ENCODE measurements around the gene NDC80.
A peak's percentile ranks its signal among the peaks of the same experiment; 100 is the strongest.
"Not testable (repeated sequence)": the region's sequence is repeated elsewhere in the genome, so short reads cannot be mapped to it uniquely, and the experiment has no call there.

NDC80 gene

DNA sequence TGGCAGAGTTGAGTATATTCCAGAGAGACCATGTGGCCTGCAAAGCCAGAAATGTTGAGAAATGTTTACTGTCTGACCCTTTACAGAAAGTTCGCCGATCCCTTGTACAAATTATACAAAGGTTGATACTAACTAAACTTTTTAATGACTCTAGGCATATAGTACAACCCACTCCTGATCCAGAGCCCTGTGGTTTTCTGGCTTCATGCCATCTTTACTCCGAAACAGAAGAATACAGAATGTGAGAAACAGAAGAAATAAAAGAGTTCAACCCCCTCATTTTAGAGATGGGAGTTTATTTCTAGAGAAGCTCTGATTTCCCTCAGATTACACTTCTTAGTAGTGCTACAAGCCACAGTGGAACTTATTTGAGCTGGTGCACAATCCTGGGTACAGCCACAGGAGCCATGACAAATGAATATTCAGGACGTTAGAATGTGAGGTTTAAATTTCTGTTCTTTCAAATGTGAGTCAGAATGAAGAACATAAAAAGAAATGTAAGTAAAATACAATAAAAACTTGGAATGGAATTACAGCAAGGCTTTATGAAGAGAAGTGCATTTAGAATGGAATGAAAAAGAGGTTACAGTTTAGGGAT, 46.1 kb downstream of the NDC80 start:
- FAIRE-seq: no peak
- DNase-seq (ENCODE audit: insufficient read length, low spot score): no peak

- FAIRE-seq: peak; percentile 51
These were observed 46.7 kb downstream of the NDC80 start for GRCh38 chr18:2618009-2618408.

DNA sequence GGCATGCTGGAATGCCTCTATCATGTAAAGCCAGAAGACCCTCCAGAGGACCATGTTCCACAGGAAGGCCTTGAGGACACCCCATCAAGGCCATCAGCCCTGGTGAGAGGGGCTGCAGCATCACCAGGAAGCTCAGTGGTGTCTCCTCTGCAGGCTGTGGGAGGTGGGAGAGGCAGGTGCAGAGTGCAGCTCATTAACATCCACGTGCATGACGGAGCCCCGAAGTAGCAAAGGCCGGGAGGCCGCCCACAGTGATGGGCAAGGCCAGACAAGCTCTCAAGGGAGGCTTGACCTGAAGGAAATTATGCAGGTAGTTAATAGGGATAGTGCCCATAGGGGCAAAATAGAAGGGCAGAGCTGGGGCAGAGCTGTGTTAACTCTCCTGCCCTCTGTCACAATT, 53.9 kb downstream of the NDC80 start:
- FAIRE-seq: no peak
- no peak for DNase-seq (ENCODE audit: insufficient read length, low spot score)

More at GRCh38 chr18:2618009-2618408, 46.7 kb downstream of the NDC80 start:
- no peak for DNase-seq (ENCODE audit: insufficient read length, low spot score)

GRCh38 chr18:2627821-2628276, 56.5 kb downstream of the NDC80 start:
- no peak for DNase-seq (ENCODE audit: insufficient read length, low spot score)
- no peak for FAIRE-seq

- FAIRE-seq (no peak), DNase-seq (ENCODE audit: insufficient read length, low spot score) (no peak)
These were observed 57.6 kb downstream of the NDC80 start for GRCh38 chr18:2629003-2629402.

DNA sequence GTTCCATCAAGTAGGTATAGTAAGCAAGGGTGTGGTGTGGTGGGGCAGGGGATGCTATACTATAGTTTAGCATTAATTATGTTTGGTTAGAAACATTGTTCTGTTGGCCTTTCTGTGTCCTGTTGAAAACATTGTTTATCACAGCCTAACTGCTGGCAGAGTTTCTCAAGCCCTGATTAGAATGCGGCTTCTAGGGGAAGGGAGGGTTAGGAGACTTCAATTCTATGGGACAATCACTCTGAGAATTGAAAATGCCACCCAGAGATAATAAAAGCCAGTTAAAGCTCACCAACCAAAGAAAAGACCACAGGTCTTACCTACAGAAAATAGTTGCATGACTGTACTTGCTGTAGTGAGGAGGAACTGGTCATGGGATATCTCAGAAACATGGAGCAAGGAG, 64.2 kb downstream of the NDC80 start:
- FAIRE-seq (peak; percentile 45), DNase-seq (ENCODE audit: insufficient read length, low spot score) (no peak)

GRCh38 chr18:2636126-2636631, 64.8 kb downstream of the NDC80 start:
- DNase-seq (ENCODE audit: insufficient read length, low spot score): no peak
- FAIRE-seq: peak; percentile 21

GRCh38 chr18:2641638-2642037, 70.3 kb downstream of the NDC80 start:
- no peak for DNase-seq (ENCODE audit: insufficient read length, low spot score)
- peak; percentile 95 for FAIRE-seq

DNA sequence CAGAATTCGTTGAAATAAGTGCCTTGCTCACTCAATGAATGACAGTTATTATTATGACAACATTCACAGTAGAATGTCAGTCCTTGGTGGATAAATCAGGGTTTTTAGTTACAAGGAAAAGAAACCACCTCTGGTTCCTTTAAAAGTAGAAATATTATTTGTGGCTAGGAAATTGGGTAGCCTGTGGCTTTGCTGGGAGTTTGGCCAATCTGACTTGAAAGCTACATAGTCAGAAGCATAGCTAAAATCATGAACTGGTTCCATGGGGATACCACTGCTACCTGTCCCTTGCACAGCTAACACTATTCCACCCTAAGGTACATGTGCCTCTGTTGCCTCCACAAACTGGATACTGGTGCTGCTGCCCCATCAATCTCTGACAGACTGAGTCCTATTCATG, 71.4 kb downstream of the NDC80 start:
- no peak for DNase-seq (ENCODE audit: insufficient read length, low spot score)
- peak; percentile 80 for FAIRE-seq

DNA sequence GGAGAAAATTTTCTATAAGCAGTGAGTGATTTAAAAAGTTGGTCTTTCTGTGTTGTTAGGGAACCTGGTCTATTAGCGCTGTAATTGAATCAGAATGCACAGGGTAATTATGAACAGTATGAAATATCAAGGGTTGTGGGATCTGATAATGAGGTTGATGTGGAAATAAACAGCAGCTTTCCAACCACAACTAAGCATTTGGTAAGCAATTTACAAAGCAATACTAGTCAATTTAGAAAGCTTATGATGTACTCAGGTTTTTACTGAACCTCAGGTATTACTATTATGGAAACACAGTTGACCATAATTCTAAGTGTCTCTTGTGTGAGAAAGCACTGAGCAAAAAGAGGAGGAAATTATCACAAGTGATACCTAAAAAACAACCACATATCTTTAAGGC, 73.2 kb downstream of the NDC80 start:
- FAIRE-seq: no peak

GRCh38 chr18:2651981-2652380, 80.6 kb downstream of the NDC80 start:
- no peak for FAIRE-seq

More for the DNA sequence above, 73.2 kb downstream of the NDC80 start:
- no peak for DNase-seq (ENCODE audit: insufficient read length, low spot score)

GRCh38 chr18:2653467-2653866, 82.1 kb downstream of the NDC80 start:
- DNase-seq (ENCODE audit: insufficient read length, low spot score) (no peak), FAIRE-seq (no peak)

More at GRCh38 chr18:2651981-2652380, 80.6 kb downstream of the NDC80 start:
- no peak for DNase-seq (ENCODE audit: insufficient read length, low spot score)

DNA sequence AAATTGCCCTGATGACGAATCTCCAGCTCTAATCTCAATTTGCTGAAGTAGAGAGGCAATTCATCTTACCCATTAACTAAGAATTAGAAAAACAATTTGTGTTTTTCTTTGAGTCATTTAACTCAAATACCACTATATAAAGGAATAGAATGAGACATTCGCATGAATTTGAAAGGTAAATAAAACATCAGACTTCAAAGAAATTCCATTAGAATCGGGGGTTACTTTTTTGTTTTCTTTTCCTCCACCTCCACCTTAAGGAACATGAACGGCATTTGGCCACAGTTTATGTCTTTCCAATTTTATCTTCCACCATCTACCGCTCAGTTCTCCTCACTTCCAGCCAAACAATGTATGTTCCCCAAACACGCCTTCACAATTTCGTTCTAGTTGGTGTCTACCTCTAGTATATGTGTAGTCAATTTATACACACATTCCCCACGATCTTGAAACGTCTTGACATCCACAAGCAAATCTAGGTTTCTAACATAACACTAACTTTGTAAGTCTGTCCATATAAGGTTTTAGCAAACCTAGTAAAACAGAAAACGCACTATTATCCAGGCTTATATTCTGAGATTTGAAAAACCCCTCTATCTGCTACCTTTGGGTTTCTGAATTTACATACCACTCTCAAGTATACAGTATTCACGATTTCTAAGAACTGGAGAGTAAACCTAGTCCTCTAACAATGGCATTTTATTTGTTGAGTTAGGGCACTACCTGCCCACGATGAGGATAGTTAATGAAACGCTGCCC, 83.0 kb downstream of the NDC80 start:
- no peak for DNase-seq (ENCODE audit: insufficient read length, low spot score)
- peak; percentile 81 for FAIRE-seq

DNA sequence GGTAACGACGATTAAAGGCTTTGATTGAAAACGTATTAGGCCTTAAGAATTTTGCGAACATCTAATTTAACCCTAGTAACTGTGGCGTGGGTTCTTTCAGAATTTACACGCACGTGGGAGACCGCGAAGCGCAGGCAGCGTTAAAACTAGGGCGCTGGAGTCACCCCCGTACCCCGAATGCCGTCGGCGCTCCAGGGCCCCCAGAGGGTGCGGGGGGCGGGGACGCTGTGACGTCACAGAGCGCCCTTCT, 83.5 kb downstream of the NDC80 start:
- FAIRE-seq (peak; percentile 85), DNase-seq (ENCODE audit: insufficient read length, low spot score) (no peak)

GRCh38 chr18:2655178-2655953, 84.0 kb downstream of the NDC80 start, which contains the start of gene SMCHD1:
TSS of gene SMCHD1 (plus strand) at chr18:2655726. CDS start at chr18:2656076, 350 bp downstream.
- DNase-seq (ENCODE audit: insufficient read length, low spot score) (peak; percentile 67), FAIRE-seq (peak; percentile 8)

DNA sequence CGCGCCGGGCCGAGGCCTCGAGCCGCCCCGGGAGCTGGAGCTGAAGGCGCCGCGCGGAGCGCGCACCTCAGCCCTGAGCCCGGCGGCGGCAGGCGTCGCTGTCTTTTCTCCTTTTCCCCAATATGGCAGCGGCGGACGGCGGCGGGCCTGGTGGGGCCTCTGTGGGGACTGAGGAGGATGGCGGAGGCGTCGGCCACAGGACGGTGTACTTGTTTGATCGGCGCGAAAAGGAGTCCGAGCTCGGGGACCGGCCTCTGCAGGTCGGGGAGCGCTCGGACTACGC, 84.5 kb downstream of the NDC80 start:
- FAIRE-seq (no peak), DNase-seq (ENCODE audit: insufficient read length, low spot score) (no peak)

- peak; percentile 73 for FAIRE-seq
- DNase-seq (ENCODE audit: insufficient read length, low spot score): no peak
These were observed 85.1 kb downstream of the NDC80 start for GRCh38 chr18:2656237-2656980.

GRCh38 chr18:2656981-2657512, 85.7 kb downstream of the NDC80 start:
- DNase-seq (ENCODE audit: insufficient read length, low spot score) (no peak), FAIRE-seq (peak; percentile 81)

- DNase-seq (ENCODE audit: insufficient read length, low spot score) (no peak), FAIRE-seq (peak; percentile 42)
These were observed 86.6 kb downstream of the NDC80 start for GRCh38 chr18:2657788-2658458.

DNA sequence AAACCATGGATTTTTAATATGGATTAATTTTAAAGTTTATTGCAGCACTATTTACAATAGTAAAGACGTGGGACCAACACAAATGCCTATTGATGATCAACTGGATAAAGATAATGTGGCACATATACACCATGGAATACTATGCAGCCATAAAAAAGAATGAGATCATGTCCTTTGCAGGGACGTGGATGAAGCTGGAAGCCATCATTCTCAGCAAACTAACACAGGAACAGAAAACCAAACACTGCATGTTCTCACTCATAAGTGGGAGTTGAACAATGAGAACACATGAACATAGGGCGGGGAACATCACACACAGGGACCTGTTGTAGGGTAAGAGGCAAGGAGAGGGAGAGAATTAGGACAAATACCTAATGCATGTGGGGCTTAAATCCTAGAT, 89.5 kb downstream of the NDC80 start:
- FAIRE-seq; DNase-seq (ENCODE audit: insufficient read length, low spot score): not testable (repeated sequence)

All from GM19239 (cell line).